ENCODE results near the gene TWIST2.

DNA sequence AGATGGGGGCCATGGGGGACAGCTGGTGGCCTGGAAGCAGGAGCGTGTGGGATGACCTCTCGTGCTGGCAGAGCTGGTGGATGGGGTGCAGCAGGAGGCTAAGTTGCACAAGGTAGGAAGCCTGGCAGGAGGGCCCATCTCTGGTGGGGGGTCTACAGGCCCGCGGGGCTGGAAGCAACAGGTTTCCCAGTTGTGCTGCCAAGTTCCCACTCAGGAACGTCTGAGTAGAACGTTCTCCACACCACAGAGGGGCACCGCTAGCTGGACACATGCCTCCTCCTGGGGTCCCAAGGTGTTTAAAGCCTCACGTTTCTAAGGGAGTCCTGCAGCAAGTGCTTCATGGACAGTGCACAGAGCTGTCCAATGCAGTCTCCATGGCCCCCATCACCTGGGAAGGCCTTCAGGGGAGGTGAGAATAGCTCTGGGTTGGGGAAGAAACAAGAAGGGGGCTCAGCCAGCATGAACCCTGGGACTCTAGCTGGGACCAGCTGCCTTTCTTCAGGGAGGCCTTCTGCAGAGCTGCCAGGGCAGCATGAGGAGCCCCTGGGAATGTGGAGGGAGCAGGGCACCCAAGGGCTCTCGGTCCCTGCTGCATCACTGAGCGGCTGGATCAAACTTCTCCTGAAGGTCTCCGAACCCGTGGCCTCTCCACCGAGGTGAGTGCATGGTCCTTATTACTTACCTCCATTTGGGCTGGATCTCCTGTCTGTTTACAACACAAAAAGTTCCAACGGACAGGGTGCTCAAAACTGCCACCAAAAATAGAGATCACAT is 80.0 kb downstream of the TWIST2 start:
- TF ChIP-seq, protein P1, sequence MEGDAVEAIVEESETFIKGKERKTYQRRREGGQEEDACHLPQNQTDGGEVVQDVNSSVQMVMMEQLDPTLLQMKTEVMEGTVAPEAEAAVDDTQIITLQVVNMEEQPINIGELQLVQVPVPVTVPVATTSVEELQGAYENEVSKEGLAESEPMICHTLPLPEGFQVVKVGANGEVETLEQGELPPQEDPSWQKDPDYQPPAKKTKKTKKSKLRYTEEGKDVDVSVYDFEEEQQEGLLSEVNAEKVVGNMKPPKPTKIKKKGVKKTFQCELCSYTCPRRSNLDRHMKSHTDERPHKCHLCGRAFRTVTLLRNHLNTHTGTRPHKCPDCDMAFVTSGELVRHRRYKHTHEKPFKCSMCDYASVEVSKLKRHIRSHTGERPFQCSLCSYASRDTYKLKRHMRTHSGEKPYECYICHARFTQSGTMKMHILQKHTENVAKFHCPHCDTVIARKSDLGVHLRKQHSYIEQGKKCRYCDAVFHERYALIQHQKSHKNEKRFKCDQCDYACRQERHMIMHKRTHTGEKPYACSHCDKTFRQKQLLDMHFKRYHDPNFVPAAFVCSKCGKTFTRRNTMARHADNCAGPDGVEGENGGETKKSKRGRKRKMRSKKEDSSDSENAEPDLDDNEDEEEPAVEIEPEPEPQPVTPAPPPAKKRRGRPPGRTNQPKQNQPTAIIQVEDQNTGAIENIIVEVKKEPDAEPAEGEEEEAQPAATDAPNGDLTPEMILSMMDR (IDR thresholded peaks at IDR 0.05), result no peak
- TF ChIP-seq POLR2AphosphoS5 (IDR thresholded peaks at IDR 0.05), result no peak

Data from breast epithelium (tissue), 3 donors.